Endothelial cell of umbilical vein (primary cell): ENCODE measurements around the gene TPST1. TPM values are rescaled to one million over a fixed set of nuclear protein-coding genes. Genes with fewer than 3 reads are reported as not detected.

Source experiments
- BruUV-seq: library from RNA; stranded (reverse); fragments of 400-500 nt; replicated peaks from 2 replicates; lab custom pipeline; 2021; lab: Mats Ljungman, UMichigan
- CTCF ChIA-PET: fragments of 300-600, 350-600 bp; sonication (Branson Sonifier 250); formaldehyde crosslinking; loops from one replicate; lab custom pipeline; 2021; ENCODE audit warnings: antibody characterized with exemption, inconsistent platforms; lab: Charles Lee
- POLR2A ChIA-PET: fragments of 300-600, 350-600 bp; sonication (Branson Sonifier 250); formaldehyde crosslinking; loops from one replicate; lab custom pipeline; 2021; ENCODE audit warnings: antibody characterized with exemption, inconsistent platforms; lab: Charles Lee
- DNase-seq: peaks from one replicate; pipeline ENCODE4 v3.0.0-alpha.2; 2011; ENCODE audit warnings: low read depth, low spot score
- FAIRE-seq: peaks from 2 replicates; lab custom pipeline; 2011; peaks lifted over from hg19 to GRCh38; lab: Jason Lieb, UNC
- H2AFZ ChIP-seq: 2 replicates; pipeline ENCODE4 v1.6.0; 2012; ENCODE audit warnings: low read depth, low read length, control low read depth, inconsistent platforms
- H3K27ac ChIP-seq: 2 replicates; pipeline ENCODE4 v1.5.1; 2011; ENCODE audit warnings: low read depth, mild to moderate bottlenecking, control low read depth, low read length, moderate library complexity; ENCODE audit not compliant: insufficient read depth
- H3K27me3 ChIP-seq, 2 experiments: 2 replicates each; pipeline versions ENCODE4 v1.6.0 to v1.6.1; 2011; ENCODE audit warnings: low read length in 2 of 2, mixed read lengths in 1 of 2; ENCODE audit not compliant: control insufficient read depth in 2 of 2, insufficient read depth in 2 of 2
- H3K36me3 ChIP-seq, 2 experiments: 2 replicates in 1 of 2; 3 replicates in 1 of 2; pipeline ENCODE4 v1.5.1; 2011; ENCODE audit warnings: low read length in 2 of 2, mild to moderate bottlenecking in 1 of 2, moderate library complexity in 1 of 2; ENCODE audit not compliant: control insufficient read depth in 2 of 2, insufficient read depth in 2 of 2; ENCODE audit errors: extremely low read depth in 1 of 2
- H3K4me1 ChIP-seq: 3 replicates; pipeline ENCODE4 v1.5.1; 2011; ENCODE audit warnings: mild to moderate bottlenecking, low read length; ENCODE audit not compliant: control insufficient read depth, insufficient read depth; ENCODE audit errors: extremely low read depth
- H3K4me2 ChIP-seq: 2 replicates; pipeline ENCODE4 v1.6.1; 2011; ENCODE audit warnings: low read length, control low read depth, mixed read lengths; ENCODE audit not compliant: insufficient read depth
- H3K4me3 ChIP-seq, 3 experiments: fragments of 200-600 bp in 1 of 3; sonication (generic), shearing (Covaris generic) in 1 of 3; replicated peaks in 1 of 3; 2 replicates each; pipeline ENCODE4 v1.5.1; 2011 to 2016; ENCODE audit warnings: control low read depth in 3 of 3, low read length in 3 of 3, mild to moderate bottlenecking in 2 of 3, inconsistent platforms in 1 of 3, low read depth in 1 of 3, moderate library complexity in 1 of 3; ENCODE audit not compliant: insufficient read depth in 1 of 3
- H3K79me2 ChIP-seq: 2 replicates; pipeline ENCODE4 v1.6.0; 2012; ENCODE audit warnings: low read length, inconsistent platforms; ENCODE audit not compliant: control insufficient read depth, insufficient read depth
- H3K9ac ChIP-seq: replicated peaks from 2 replicates; pipeline ENCODE3; 2011; ENCODE audit warnings: low read length, control low read depth; ENCODE audit not compliant: insufficient read depth; ENCODE audit errors: extremely low read depth
- H3K9me1 ChIP-seq: replicated peaks from 3 replicates; pipeline ENCODE4 v1.6.0; 2011; ENCODE audit warnings: mild to moderate bottlenecking, low read length; ENCODE audit not compliant: control insufficient read depth, insufficient read depth; ENCODE audit errors: extremely low read depth
- H3K9me3 ChIP-seq: replicated peaks from 2 replicates; pipeline ENCODE4 v1.5.1; 2012; ENCODE audit warnings: low read length, inconsistent platforms; ENCODE audit not compliant: control insufficient read depth, insufficient read depth
- H4K20me1 ChIP-seq: replicated peaks from 2 replicates; pipeline ENCODE3; 2011; ENCODE audit warnings: mild to moderate bottlenecking, low read length; ENCODE audit not compliant: control insufficient read depth, insufficient read depth; ENCODE audit errors: extremely low read depth
- EZH2 ChIP-seq: IDR thresholded peaks from 2 replicates; pipeline ENCODE4 v1.6.1; 2012; ENCODE audit warnings: borderline replicate concordance, low read depth, mild to moderate bottlenecking, moderate library complexity, low read length, inconsistent platforms; ENCODE audit not compliant: severe bottlenecking
- FOS ChIP-seq: IDR thresholded peaks from 2 replicates; pipeline ENCODE4 v1.6.1; 2011; ENCODE audit warnings: mild to moderate bottlenecking, low read length, moderate library complexity, borderline replicate concordance; ENCODE audit not compliant: insufficient read depth
- GATA2 ChIP-seq: IDR thresholded peaks from 2 replicates; pipeline ENCODE4 v1.7.0; 2011; ENCODE audit warnings: low read depth, mild to moderate bottlenecking, moderate library complexity, mixed read lengths, low read length; ENCODE audit not compliant: insufficient read length, insufficient read depth
- JUN ChIP-seq: IDR thresholded peaks from 2 replicates; pipeline ENCODE4 v1.6.1; 2011; ENCODE audit warnings: borderline replicate concordance, low read depth; ENCODE audit not compliant: insufficient read length, insufficient read depth
- MYC ChIP-seq: IDR thresholded peaks from one replicate; pipeline ENCODE4 v1.6.1; 2011; ENCODE audit warnings: mild to moderate bottlenecking, low read depth, low read length
- POLR2A ChIP-seq: IDR thresholded peaks from 2 replicates; pipeline ENCODE4 v1.6.1; 2012; ENCODE audit warnings: low read depth, mild to moderate bottlenecking, control low read depth, low read length
- POLR2AphosphoS5 ChIP-seq: IDR thresholded peaks from 2 replicates; pipeline ENCODE4 v1.6.1; 2012; ENCODE audit warnings: low read depth, mild to moderate bottlenecking, control low read depth, low read length, moderate library complexity; ENCODE audit not compliant: insufficient read depth
- dilution Hi-C: fragments of 300-500 bp; cut with MboI; formaldehyde crosslinking; loops from one replicate; pipeline ENCODE4 v1.15.0; 2019; ENCODE audit warnings: low sequenced_read_pairs; ENCODE audit not compliant: extremely low pct_ligation_motif_present
- intact Hi-C: fragments of 100-400 bp; cut with micrococcal nuclease; formaldehyde crosslinking; loops from one replicate; pipeline ENCODE4 v1.10.0; 2022
- polyA plus RNA-seq, 4 experiments: library from polyadenylated mRNA; depleted of rRNA in 3 of 4; stranded (reverse) in 3 of 4; unstranded in 1 of 4; fragments of >200 nt; gene quantifications; 2 replicates each; pipeline versions ENCODE4 v1.2.1 to v1.2.3, GENCODE V29; 2011 to 2012; ENCODE audit warnings: missing spikeins in 1 of 4
- total RNA-seq: library from RNA; stranded (reverse); gene quantifications from 2 replicates; pipeline ENCODE4 v1.2.3, GENCODE V29; 2021
- TF ChIP-seq, protein P1 (sequence below): IDR thresholded peaks from 2 replicates; pipeline ENCODE4 v1.6.1; 2011; ENCODE audit not compliant: insufficient read depth, insufficient read length
- TF ChIP-seq, protein P2 (sequence below), 2 donors: IDR thresholded peaks; 1 replicate in 1 of 2; 2 replicates in 1 of 2; pipeline ENCODE4 v1.5.1; 2011; ENCODE audit warnings: low read length in 2 of 2, mild to moderate bottlenecking in 2 of 2, moderate library complexity in 2 of 2, control low read depth in 1 of 2, inconsistent platforms in 1 of 2, low read depth in 1 of 2; ENCODE audit not compliant: insufficient read depth in 1 of 2; ENCODE audit errors: extremely low read depth in 1 of 2

The TPST1 gene
- total and polyA plus RNA-seq, 2 donors (not counting 3 experiments of a cell fraction or from before 2014, with no cell fraction given) = 18.7 to 21.0 TPM

DNA sequence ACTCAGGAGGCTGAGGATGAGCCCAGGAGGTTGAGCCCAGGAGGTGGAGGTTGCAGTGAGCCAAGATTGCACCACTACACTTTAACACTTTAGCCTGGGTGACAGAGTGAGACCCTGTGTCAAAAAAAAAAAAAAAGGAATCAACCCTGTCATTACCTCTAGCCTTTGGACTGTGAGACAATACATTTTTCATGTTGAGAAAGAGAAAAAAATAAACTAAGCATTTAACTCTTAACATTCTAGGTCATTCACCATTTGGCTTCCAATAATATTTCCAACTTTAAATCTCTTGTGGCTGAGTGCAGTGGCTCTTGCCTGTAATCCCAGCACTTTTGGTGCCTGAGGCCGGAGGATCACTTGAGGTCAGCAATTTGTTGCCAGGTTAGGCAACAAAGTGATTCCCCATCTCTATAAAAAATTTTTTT, 41.9 kb upstream of the TPST1 start:
- Histone ChIP-seq H3K9ac (no peak overlapping the region), H3K79me2 (no peaks in the 10 kb centered on the region), H4K20me1 (no peaks in the 10 kb centered on the region), H3K27ac (no peak overlapping the region), H3K27me3 (no peaks in the 10 kb centered on the region), H3K4me1 (no peaks in the 10 kb centered on the region), H3K9me3 (no peaks in the 10 kb centered on the region), H3K36me3 (no peaks in the 10 kb centered on the region), H3K4me2 (no peak overlapping the region), H2AFZ (no peak overlapping the region), H3K9me1 (no peaks in the 10 kb centered on the region), H3K4me3 (no peak overlapping the region)
- dilution Hi-C loops = no loop called here
- CTCF ChIA-PET = no interaction called here
- FAIRE-seq = no peak
- no peak for TF ChIP-seq GATA2
- TF ChIP-seq POLR2AphosphoS5 = no peak
- TF ChIP-seq POLR2A = no peak
- no peak for TF ChIP-seq JUN
- no peak for TF ChIP-seq EZH2
- no peak for TF ChIP-seq MYC
- no peak for TF ChIP-seq FOS
- TF ChIP-seq, protein P1, sequence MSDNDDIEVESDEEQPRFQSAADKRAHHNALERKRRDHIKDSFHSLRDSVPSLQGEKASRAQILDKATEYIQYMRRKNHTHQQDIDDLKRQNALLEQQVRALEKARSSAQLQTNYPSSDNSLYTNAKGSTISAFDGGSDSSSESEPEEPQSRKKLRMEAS = no peak
- TF ChIP-seq, protein P2, sequence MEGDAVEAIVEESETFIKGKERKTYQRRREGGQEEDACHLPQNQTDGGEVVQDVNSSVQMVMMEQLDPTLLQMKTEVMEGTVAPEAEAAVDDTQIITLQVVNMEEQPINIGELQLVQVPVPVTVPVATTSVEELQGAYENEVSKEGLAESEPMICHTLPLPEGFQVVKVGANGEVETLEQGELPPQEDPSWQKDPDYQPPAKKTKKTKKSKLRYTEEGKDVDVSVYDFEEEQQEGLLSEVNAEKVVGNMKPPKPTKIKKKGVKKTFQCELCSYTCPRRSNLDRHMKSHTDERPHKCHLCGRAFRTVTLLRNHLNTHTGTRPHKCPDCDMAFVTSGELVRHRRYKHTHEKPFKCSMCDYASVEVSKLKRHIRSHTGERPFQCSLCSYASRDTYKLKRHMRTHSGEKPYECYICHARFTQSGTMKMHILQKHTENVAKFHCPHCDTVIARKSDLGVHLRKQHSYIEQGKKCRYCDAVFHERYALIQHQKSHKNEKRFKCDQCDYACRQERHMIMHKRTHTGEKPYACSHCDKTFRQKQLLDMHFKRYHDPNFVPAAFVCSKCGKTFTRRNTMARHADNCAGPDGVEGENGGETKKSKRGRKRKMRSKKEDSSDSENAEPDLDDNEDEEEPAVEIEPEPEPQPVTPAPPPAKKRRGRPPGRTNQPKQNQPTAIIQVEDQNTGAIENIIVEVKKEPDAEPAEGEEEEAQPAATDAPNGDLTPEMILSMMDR (IDR thresholded peaks at IDR 0.05; ENCODE audit: extremely low read depth in 1 of 2, insufficient read depth in 1 of 2, low read depth in 1 of 2, low read length in 2 of 2) = no peak
- intact Hi-C loops = no loop called here
- BruUV-seq = no TSS peak
- POLR2A ChIA-PET = no interaction called here
- no peak for DNase-seq
